Activated CD8-positive, alpha-beta memory T cell treated with anti-CD3 and anti-CD28 coated beads, Interleukin-2, amount 50 U/mL, for 24 hours (primary cell): ENCODE data around the gene PTPN14.
"Not testable (repeated sequence)": the region's sequence is repeated elsewhere in the genome, so short reads cannot be mapped to it uniquely, and the experiment has no call there.

Source experiments
- DNase-seq: peaks from one replicate; pipeline ENCODE4 v3.0.0-alpha.2; 2020; ENCODE audit errors: extremely low read depth

Gene PTPN14

GRCh38 chr1:214510914-214511638 lies 40.3 kb downstream of the PTPN14 start:
- DNase-seq: no peak

- no peak for DNase-seq
Observed at GRCh38 chr1:214510477-214510876, 40.9 kb downstream of the PTPN14 start.

GRCh38 chr1:214509622-214510021 lies 41.8 kb downstream of the PTPN14 start:
- DNase-seq: not testable (repeated sequence)

GRCh38 chr1:214506972-214507431 lies 44.4 kb downstream of the PTPN14 start:
- DNase-seq: no peak

- no peak for DNase-seq
Observed at GRCh38 chr1:214505134-214505533, 46.3 kb downstream of the PTPN14 start.

GRCh38 chr1:214504330-214504729 lies 47.1 kb downstream of the PTPN14 start:
- no peak for DNase-seq

- DNase-seq: no peak
Observed at GRCh38 chr1:214503553-214503952, 47.8 kb downstream of the PTPN14 start.

- DNase-seq: no peak
Observed at GRCh38 chr1:214500340-214501055, 50.9 kb downstream of the PTPN14 start.

- no peak for DNase-seq
Observed at GRCh38 chr1:214499732-214500131, 51.7 kb downstream of the PTPN14 start.

- DNase-seq: no peak
Observed at GRCh38 chr1:214498021-214498420, 53.4 kb downstream of the PTPN14 start.

- DNase-seq: no peak
Observed at GRCh38 chr1:214496126-214496525, 55.3 kb downstream of the PTPN14 start.

GRCh38 chr1:214494706-214495105 lies 56.7 kb downstream of the PTPN14 start:
- DNase-seq: no peak

- not testable (repeated sequence) for DNase-seq
Observed at GRCh38 chr1:214494179-214494578, 57.2 kb downstream of the PTPN14 start.

- no peak for DNase-seq
Observed at GRCh38 chr1:214493126-214493796, 58.1 kb downstream of the PTPN14 start.

GRCh38 chr1:214492401-214493075 lies 58.9 kb downstream of the PTPN14 start:
- no peak for DNase-seq

GRCh38 chr1:214491468-214492146 lies 59.8 kb downstream of the PTPN14 start:
- DNase-seq: no peak

GRCh38 chr1:214485151-214485550 lies 66.3 kb downstream of the PTPN14 start:
- DNase-seq: no peak

- DNase-seq: not testable (repeated sequence)
Observed at GRCh38 chr1:214483180-214483579, 68.2 kb downstream of the PTPN14 start.

GRCh38 chr1:214481983-214482634 lies 69.3 kb downstream of the PTPN14 start:
- not testable (repeated sequence) for DNase-seq

GRCh38 chr1:214476986-214477870 lies 74.2 kb downstream of the PTPN14 start:
- no peak for DNase-seq
